Endothelial cell (in vitro differentiated cells): Measurements from ENCODE around the gene STRADA. TPM values are rescaled to one million over a fixed set of nuclear protein-coding genes. Genes with fewer than 3 reads are reported as not detected.

Experiments used
- DNase-seq: peaks from one replicate; pipeline ENCODE4 v3.0.0; 2021; ENCODE audit warnings: low spot score
- H3K27ac Mint-ChIP-seq: one replicate; pipeline ENCODE4 v1.8.0; 2021; ENCODE audit warnings: mixed read lengths, inconsistent platforms; ENCODE audit not compliant: unreplicated experiment
- H3K27me3 Mint-ChIP-seq: one replicate; pipeline ENCODE4 v1.8.0; 2021; ENCODE audit warnings: mild to moderate bottlenecking, moderate library complexity, mixed read lengths, inconsistent platforms; ENCODE audit not compliant: unreplicated experiment
- H3K36me3 Mint-ChIP-seq: one replicate; pipeline ENCODE4 v1.8.0; 2021; ENCODE audit warnings: mild to moderate bottlenecking, low read depth, mixed read lengths, inconsistent platforms; ENCODE audit not compliant: unreplicated experiment
- H3K4me1 Mint-ChIP-seq: one replicate; pipeline ENCODE4 v1.8.0; 2021; ENCODE audit warnings: mild to moderate bottlenecking, mixed read lengths, inconsistent platforms; ENCODE audit not compliant: unreplicated experiment
- H3K4me3 Mint-ChIP-seq: one replicate; pipeline ENCODE4 v1.8.0; 2021; ENCODE audit warnings: mild to moderate bottlenecking, mixed read lengths, inconsistent platforms; ENCODE audit not compliant: unreplicated experiment
- H3K9me3 Mint-ChIP-seq: one replicate; pipeline ENCODE4 v1.8.0; 2021; ENCODE audit warnings: mixed read lengths, inconsistent platforms; ENCODE audit not compliant: unreplicated experiment
- total RNA-seq: library from RNA; stranded (reverse); fragmentation: NEBNext Ultra II Directional; extraction: Animal tissue kit (Norgen Biotek cat#: 25700); gene quantifications from one replicate; pipeline ENCODE4 v1.2.1, GENCODE V29; 2021; ENCODE audit not compliant: unreplicated experiment
- TF ChIP-seq, protein P1 (sequence below): fragments of 200-600 bp; sonication (generic); IDR thresholded peaks from one replicate; pipeline ENCODE4 v1.5.0; 2021; ENCODE audit warnings: antibody characterized with exemption; ENCODE audit not compliant: unreplicated experiment

The STRADA gene
- total RNA-seq, 1 donor from 2014 or later = 51.8 TPM

DNA sequence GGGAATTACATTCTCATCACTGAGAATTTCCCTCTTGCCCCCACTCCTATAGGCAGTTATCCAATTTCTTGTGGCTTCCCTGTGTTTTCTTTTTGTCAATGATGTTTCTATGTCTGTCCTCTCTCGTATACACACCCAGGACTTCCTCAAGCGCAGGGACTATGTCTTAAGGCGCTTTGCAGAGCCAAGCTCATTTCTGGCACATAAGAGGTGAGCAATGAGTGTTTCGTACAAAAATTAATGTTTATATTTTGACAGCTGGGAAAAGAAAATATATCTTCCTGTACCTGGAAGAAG is 33.3 kb upstream of the STRADA start:
- no peak for DNase-seq
- Mint-ChIP-seq H3K27ac (peak overlapping the region; percentile 94), H3K27me3 (peaks cover 9% of the 10 kb centered on the region), H3K4me3 (peak overlapping the region; percentile 99), H3K4me1 (peaks cover 26% of the 10 kb centered on the region), H3K9me3 (no peaks in the 10 kb centered on the region), H3K36me3 (peaks cover 8% of the 10 kb centered on the region)
- TF ChIP-seq, protein P1, sequence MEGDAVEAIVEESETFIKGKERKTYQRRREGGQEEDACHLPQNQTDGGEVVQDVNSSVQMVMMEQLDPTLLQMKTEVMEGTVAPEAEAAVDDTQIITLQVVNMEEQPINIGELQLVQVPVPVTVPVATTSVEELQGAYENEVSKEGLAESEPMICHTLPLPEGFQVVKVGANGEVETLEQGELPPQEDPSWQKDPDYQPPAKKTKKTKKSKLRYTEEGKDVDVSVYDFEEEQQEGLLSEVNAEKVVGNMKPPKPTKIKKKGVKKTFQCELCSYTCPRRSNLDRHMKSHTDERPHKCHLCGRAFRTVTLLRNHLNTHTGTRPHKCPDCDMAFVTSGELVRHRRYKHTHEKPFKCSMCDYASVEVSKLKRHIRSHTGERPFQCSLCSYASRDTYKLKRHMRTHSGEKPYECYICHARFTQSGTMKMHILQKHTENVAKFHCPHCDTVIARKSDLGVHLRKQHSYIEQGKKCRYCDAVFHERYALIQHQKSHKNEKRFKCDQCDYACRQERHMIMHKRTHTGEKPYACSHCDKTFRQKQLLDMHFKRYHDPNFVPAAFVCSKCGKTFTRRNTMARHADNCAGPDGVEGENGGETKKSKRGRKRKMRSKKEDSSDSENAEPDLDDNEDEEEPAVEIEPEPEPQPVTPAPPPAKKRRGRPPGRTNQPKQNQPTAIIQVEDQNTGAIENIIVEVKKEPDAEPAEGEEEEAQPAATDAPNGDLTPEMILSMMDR = no peak

DNA sequence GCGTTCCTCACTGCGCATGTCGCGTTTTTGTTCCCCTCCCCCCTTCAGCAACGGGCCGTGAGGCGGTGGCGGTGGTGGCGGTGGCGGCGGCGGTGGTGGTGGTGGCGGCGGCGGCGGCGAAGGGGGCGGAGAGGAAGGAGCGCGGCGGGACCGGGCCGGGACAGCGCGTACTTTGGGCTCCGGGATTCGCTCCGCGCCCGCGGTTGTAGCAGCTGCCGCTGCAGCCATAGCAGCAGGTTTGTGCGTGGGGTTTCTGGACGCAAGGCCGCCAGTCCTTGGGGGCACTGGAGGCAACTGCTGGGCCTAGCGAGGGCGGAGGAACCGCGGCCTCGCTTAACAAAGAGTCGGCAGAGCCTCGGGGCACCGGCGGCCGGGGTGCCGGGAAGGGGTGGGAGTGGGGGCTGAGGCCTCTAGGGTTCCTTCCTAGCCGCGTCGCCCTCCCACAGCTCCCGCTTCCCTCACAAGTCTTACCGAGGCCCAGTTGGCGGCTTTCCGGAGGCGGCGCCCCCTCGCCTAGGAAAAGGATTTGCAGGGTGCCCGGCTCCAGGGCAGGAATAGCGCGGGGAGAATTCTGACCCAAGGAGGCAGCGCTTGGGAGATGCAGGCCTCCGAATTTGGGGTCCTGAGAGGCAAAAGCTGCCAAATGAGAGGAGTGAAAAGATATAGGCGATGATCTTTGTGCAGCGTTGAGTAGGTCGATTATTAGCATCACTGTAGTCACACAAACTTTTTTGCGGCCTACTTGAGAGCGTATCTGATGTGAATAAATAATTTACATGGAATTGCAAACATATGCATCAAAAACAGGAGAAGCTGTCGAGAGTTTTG is 32.8 kb upstream of the STRADA start, which contains the start of gene DDX42:
Gene DDX42, plus strand, starts transcription at position 30 of the 828 bp plus-strand sequence. CDS start 12,880 bp downstream, outside the sequence.
- TF ChIP-seq, protein P1 = no peak
- H3K4me1 Mint-ChIP-seq = peaks cover 26% of the 10 kb centered on the region
- H3K9me3 Mint-ChIP-seq = no peaks in the 10 kb centered on the region
- peaks cover 4% of the 10 kb centered on the region for H3K36me3 Mint-ChIP-seq
- peak within 1 kb of the TSS; percentile 99 for H3K4me3 Mint-ChIP-seq
- H3K27me3 Mint-ChIP-seq = peaks cover 9% of the 10 kb centered on the region
- DNase-seq = peak; percentile 86
- H3K27ac Mint-ChIP-seq = peak within 1 kb of the TSS; percentile 100

DNA sequence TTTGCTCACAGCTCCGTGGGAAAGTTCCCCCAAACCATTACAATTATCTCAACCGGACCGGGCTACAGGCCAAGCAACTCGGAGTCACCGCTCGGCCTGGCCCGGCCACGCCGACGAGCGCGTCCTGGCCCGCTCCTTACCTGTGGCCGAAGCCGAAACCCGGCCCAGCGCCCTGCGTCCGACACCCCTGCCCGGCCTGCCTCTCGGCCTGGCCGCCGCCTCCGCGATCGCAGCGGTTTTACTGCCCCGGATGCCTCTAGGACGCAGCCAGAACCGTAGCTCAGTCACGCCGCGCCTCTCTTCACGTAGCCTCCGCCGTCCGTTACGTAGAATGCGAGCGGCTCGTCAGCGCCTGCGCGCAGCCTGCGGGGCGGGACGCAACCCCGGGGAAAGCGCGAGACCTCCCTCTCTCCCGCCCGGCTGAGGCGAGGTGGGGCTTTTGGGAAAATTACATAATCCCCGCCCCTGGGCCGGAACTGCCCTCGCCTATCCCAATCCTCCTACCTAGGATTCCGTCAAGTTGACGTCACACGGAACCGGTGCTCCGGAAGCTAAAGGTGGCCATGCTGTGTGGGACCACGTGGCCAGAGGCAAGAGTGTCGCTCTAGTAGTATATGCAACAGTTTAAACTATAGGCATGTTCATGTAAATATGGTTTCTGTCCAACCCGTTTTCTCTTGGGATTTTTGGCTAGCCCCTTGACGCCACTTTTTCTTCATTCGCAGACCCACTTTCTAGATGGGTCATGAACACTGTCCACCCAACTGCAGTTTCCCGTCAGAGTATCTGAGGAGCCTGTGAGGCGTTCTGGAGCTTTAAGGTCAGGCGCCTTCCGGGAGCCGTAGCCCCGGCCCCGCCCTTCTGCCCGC is 31.9 kb upstream of the STRADA start, which contains the start of gene CCDC47:
Gene CCDC47, minus strand, starts transcription at position 326 of the 869 bp plus-strand sequence. CDS start 7,422 bp downstream, outside the sequence.
- Mint-ChIP-seq H3K4me3 (peak within 1 kb of the TSS; percentile 99), H3K4me1 (peaks cover 26% of the 10 kb centered on the region)

DNA sequence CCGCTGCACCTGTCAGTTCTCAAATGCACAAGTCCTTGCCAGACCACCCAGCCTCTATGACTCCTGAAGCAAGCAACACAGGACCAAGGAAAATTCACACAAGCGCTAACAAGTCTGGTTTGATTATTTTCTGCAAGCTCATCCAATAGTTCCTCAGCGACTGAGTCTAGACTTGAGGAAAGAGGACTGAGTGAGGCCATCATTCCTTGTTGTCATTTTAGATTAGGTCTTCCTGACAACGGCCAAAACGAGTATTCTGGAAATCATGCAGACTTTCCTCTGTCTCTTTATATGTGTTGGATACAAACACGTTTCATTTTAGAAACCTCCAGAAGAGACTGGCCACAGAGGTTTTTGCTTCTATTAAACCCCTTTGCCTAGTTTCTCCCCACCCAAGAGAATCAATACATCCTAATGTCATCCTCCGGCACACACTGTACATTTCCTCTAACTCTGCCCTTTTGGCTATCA is 31.2 kb upstream of the STRADA start:
- H3K27me3 Mint-ChIP-seq = peaks cover 9% of the 10 kb centered on the region
- no peaks in the 10 kb centered on the region for H3K9me3 Mint-ChIP-seq
- H3K4me3 Mint-ChIP-seq = peak overlapping the region; percentile 99
- TF ChIP-seq, protein P1 = no peak
- peaks cover 3% of the 10 kb centered on the region for H3K36me3 Mint-ChIP-seq
- H3K4me1 Mint-ChIP-seq = peaks cover 26% of the 10 kb centered on the region
- peak overlapping the region; percentile 100 for H3K27ac Mint-ChIP-seq
- DNase-seq = no peak

More for the DNA sequence above, 31.9 kb upstream of the STRADA start, which contains the start of gene CCDC47:
- no peaks in the 10 kb centered on the region for H3K9me3 Mint-ChIP-seq
- peaks cover 3% of the 10 kb centered on the region for H3K36me3 Mint-ChIP-seq
- TF ChIP-seq, protein P1 = no peak
- H3K27me3 Mint-ChIP-seq = peaks cover 9% of the 10 kb centered on the region
- peak within 1 kb of the TSS; percentile 100 for H3K27ac Mint-ChIP-seq
- peak; percentile 97 for DNase-seq
